ENCODE data around the gene RAB44.

- TF ChIP-seq, protein P1, sequence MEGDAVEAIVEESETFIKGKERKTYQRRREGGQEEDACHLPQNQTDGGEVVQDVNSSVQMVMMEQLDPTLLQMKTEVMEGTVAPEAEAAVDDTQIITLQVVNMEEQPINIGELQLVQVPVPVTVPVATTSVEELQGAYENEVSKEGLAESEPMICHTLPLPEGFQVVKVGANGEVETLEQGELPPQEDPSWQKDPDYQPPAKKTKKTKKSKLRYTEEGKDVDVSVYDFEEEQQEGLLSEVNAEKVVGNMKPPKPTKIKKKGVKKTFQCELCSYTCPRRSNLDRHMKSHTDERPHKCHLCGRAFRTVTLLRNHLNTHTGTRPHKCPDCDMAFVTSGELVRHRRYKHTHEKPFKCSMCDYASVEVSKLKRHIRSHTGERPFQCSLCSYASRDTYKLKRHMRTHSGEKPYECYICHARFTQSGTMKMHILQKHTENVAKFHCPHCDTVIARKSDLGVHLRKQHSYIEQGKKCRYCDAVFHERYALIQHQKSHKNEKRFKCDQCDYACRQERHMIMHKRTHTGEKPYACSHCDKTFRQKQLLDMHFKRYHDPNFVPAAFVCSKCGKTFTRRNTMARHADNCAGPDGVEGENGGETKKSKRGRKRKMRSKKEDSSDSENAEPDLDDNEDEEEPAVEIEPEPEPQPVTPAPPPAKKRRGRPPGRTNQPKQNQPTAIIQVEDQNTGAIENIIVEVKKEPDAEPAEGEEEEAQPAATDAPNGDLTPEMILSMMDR (IDR thresholded peaks at IDR 0.05; ENCODE audit: poor library complexity): no peak
- no peak for TF ChIP-seq EZH2 (IDR thresholded peaks at IDR 0.05; ENCODE audit: borderline replicate concordance)
- TF ChIP-seq EZH2phosphoT487 (IDR thresholded peaks at IDR 0.05; ENCODE audit: low read depth, severe bottlenecking, unreplicated experiment): no peak
Measured at GRCh38 chr6:36780442-36781177, 83.0 kb downstream of the RAB44 start.

Measured in hepatocyte (in vitro differentiated cells).